GM12878 (cell line): ENCODE results near the gene TCF15. TPM values are rescaled to one million over a fixed set of nuclear protein-coding genes. Genes with fewer than 3 reads are reported as not detected.

Experiments
- BMI1 ChIP-seq: fragments of 450-650 bp; IDR thresholded peaks from 2 replicates; pipeline ENCODE4 v1.6.1; 2016; ENCODE audit warnings: mild to moderate bottlenecking, moderate library complexity, borderline replicate concordance
- CBX5 ChIP-seq: sonication (generic); IDR thresholded peaks from 2 replicates; pipeline ENCODE4 v1.6.1; 2016; ENCODE audit warnings: low read depth, moderate library complexity, mild to moderate bottlenecking, inconsistent platforms
- CHD2 ChIP-seq: IDR thresholded peaks from 2 replicates; pipeline ENCODE4 v1.6.1; 2011; ENCODE audit warnings: low read depth, low read length, improper control_type of control experiment, borderline replicate concordance
- E2F8 ChIP-seq: fragments of 450-650 bp; IDR thresholded peaks from 2 replicates; pipeline ENCODE4 v1.6.1; 2018; ENCODE audit warnings: mild to moderate bottlenecking, low read depth, moderate library complexity; ENCODE audit not compliant: partially characterized antibody
- EZH2 ChIP-seq: IDR thresholded peaks from 2 replicates; pipeline ENCODE4 v1.6.1; 2012; ENCODE audit warnings: low read depth, mild to moderate bottlenecking, control low read depth, inconsistent platforms, low read length, borderline replicate concordance; ENCODE audit not compliant: control insufficient read depth
- FOS ChIP-seq: IDR thresholded peaks from 3 replicates; pipeline ENCODE4 v1.6.1; 2011; ENCODE audit warnings: borderline replicate concordance; ENCODE audit not compliant: insufficient read length; ENCODE audit errors: extremely low read depth
- HDAC6 ChIP-seq: fragments of 200-600 bp; sonication (generic); IDR thresholded peaks from one replicate; pipeline ENCODE4 v1.8.0; 2017; ENCODE audit warnings: antibody characterized with exemption; ENCODE audit not compliant: unreplicated experiment
- IRF3 ChIP-seq: fragments of 450-650 bp; IDR thresholded peaks from 2 replicates; pipeline ENCODE4 v1.6.1; 2014; ENCODE audit warnings: mild to moderate bottlenecking
- KLF5 ChIP-seq: fragments of 450-650 bp; IDR thresholded peaks from 2 replicates; pipeline ENCODE4 v1.6.1; 2014; ENCODE audit warnings: mild to moderate bottlenecking; ENCODE audit not compliant: partially characterized antibody
- NFIC ChIP-seq: IDR thresholded peaks from 2 replicates; pipeline ENCODE4 v1.6.1; 2012; ENCODE audit warnings: low read depth, mild to moderate bottlenecking, inconsistent platforms, low read length, moderate library complexity
- NFYB ChIP-seq: IDR thresholded peaks from 2 replicates; pipeline ENCODE4 v1.6.1; 2011; ENCODE audit warnings: low read depth, mild to moderate bottlenecking, low read length, improper control_type of control experiment, moderate library complexity; ENCODE audit not compliant: insufficient read depth
- SIN3A ChIP-seq: IDR thresholded peaks from 2 replicates; pipeline ENCODE4 v1.6.1; 2012; ENCODE audit warnings: low read depth, low read length, improper control_type of control experiment
- SMAD1 ChIP-seq: fragments of 450-650 bp; IDR thresholded peaks from 2 replicates; pipeline ENCODE4 v1.6.1; 2018; ENCODE audit warnings: mild to moderate bottlenecking, low read depth; ENCODE audit not compliant: partially characterized antibody
- SP1 ChIP-seq: IDR thresholded peaks from one replicate; pipeline ENCODE4 v1.6.1; 2011; ENCODE audit warnings: low read depth, low read length
- SREBF2 ChIP-seq: IDR thresholded peaks from 2 replicates; pipeline ENCODE4 v1.6.1; 2012; ENCODE audit warnings: mild to moderate bottlenecking, low read length
- SUZ12 ChIP-seq: fragments of 200-600 bp; sonication (generic); IDR thresholded peaks from one replicate; pipeline ENCODE4 v1.6.1; 2018; ENCODE audit warnings: antibody characterized with exemption, mild to moderate bottlenecking; ENCODE audit not compliant: unreplicated experiment
- TCF12 ChIP-seq: IDR thresholded peaks from 2 replicates; pipeline ENCODE4 v1.6.1; 2011; ENCODE audit warnings: low read depth, mild to moderate bottlenecking, low read length
- ZNF592 ChIP-seq: fragments of 450-650 bp; IDR thresholded peaks from 2 replicates; pipeline ENCODE4 v1.6.1; 2017; ENCODE audit warnings: mild to moderate bottlenecking, moderate library complexity
- polyA plus RNA-seq, 11 experiments: library from polyadenylated mRNA; depleted of rRNA in 4 of 11; unstranded in 6 of 11; stranded (reverse) in 5 of 11; fragments of >200 nt; fragmentation: Nextera tagmentation in 4 of 11; fragmentation: Illumina TruSeq in 1 of 11; extraction: Ambion mirVana in 4 of 11; extraction: Trizol in 1 of 11; gene quantifications; 1 replicate in 1 of 11; 2 replicates in 10 of 11; pipeline versions ENCODE4 v1.2.1 to v1.2.3, GENCODE V29; 2011 to 2016; ENCODE audit warnings: inconsistent platforms in 2 of 11, missing spikeins in 2 of 11, low read depth in 1 of 11
- total RNA-seq, 4 experiments: library from RNA; depleted of rRNA in 3 of 4; stranded (reverse); fragments of >200 nt in 3 of 4; fragmentation: Illumina TruSeq in 1 of 4; extraction: Trizol in 1 of 4; gene quantifications; 2 replicates each; pipeline versions ENCODE4 v1.2.1 to v1.2.3, GENCODE V29; 2013 to 2021
- TF ChIP-seq, protein P1 (sequence below): IDR thresholded peaks from 2 replicates; pipeline ENCODE4 v1.6.1; 2011; ENCODE audit warnings: low read depth, mild to moderate bottlenecking, low read length, moderate library complexity, borderline replicate concordance; ENCODE audit errors: extremely low read depth
- TF ChIP-seq, protein P2 (sequence below): IDR thresholded peaks from 2 replicates; pipeline ENCODE4 v1.6.1; 2011; ENCODE audit warnings: mild to moderate bottlenecking, low read depth, low read length, moderate library complexity; ENCODE audit not compliant: insufficient replicate concordance

Gene TCF15
- total and polyA plus RNA-seq, 10 of the 15 experiments (the other 5 are each of a cell fraction or from before 2014, with no cell fraction given), result 0.08 TPM; not detected in 9

GRCh38 chr20:645318-646106 is 35.4 kb upstream of the TCF15 start (continued):
- TF ChIP-seq IRF3 (no peak), HDAC6 (no peak), SUZ12 (no peak), FOS (no peak), EZH2 (no peak), KLF5 (no peak), E2F8 (no peak), SMAD1 (no peak), CBX5 (no peak), SP1 (no peak), ZNF592 (no peak), SREBF2 (no peak), SIN3A (no peak), NFIC (no peak), CHD2 (no peak), TCF12 (no peak), NFYB (no peak), BMI1 (no peak)
- TF ChIP-seq, protein P1, sequence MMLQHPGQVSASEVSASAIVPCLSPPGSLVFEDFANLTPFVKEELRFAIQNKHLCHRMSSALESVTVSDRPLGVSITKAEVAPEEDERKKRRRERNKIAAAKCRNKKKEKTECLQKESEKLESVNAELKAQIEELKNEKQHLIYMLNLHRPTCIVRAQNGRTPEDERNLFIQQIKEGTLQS, result no peak
- TF ChIP-seq, protein P2, sequence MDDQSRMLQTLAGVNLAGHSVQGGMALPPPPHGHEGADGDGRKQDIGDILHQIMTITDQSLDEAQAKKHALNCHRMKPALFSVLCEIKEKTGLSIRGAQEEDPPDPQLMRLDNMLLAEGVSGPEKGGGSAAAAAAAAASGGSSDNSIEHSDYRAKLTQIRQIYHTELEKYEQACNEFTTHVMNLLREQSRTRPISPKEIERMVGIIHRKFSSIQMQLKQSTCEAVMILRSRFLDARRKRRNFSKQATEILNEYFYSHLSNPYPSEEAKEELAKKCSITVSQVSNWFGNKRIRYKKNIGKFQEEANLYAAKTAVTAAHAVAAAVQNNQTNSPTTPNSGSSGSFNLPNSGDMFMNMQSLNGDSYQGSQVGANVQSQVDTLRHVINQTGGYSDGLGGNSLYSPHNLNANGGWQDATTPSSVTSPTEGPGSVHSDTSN, result no peak
